HG03066 (cell line): ENCODE measurements around the gene MBNL3.

Experiments used
- ATAC-seq: cut with Tn5 transposase; IDR thresholded peaks from one replicate; pipeline ENCODE4 v1.9.1; 2021; ENCODE audit warnings: low read depth; ENCODE audit not compliant: unreplicated experiment

The MBNL3 gene, protein sequence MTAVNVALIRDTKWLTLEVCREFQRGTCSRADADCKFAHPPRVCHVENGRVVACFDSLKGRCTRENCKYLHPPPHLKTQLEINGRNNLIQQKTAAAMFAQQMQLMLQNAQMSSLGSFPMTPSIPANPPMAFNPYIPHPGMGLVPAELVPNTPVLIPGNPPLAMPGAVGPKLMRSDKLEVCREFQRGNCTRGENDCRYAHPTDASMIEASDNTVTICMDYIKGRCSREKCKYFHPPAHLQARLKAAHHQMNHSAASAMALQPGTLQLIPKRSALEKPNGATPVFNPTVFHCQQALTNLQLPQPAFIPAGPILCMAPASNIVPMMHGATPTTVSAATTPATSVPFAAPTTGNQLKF

DNA sequence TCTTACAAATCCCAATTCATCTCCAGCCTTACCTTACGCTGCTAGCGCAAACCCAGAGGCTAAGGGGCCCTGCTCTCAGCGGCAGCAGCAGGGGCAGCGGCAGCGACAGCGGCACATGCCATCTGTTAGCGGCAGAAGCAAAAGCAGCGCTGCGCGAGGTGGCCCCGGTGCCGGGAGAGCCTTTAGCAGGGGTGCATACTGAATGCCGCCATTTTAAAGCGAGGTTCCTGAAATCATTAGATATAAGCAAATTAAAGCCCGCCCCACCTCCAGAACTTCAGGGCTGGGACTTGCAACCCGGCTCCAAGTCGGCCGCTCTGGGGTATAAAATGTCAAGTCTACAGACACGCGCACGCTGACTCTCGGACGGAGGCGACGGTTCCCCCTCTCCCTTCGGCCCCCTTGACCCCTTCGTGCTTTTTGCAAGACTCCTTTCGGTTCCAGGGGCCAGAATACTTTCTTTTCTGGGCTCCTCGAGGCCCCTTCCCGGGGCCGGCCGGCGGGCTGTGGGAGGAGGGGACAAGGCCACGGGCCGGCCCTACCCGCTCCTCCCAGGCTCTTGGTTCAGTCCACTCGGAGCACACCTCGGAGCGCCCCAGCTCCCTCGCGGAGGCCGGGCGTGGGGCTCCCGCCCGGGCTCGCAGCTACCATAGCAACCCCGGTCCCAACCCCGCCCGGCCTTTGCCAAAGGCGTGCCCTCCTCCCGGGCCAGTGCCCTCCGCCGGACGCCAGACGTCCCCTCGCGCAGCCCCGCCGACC lies at the start of gene MBNL3:
TSS of gene MBNL3 (minus strand) at position 220 of the 759 bp plus-strand sequence. CDS start 49,427 bp downstream, outside the sequence.
- ATAC-seq, result peak; percentile 45

DNA sequence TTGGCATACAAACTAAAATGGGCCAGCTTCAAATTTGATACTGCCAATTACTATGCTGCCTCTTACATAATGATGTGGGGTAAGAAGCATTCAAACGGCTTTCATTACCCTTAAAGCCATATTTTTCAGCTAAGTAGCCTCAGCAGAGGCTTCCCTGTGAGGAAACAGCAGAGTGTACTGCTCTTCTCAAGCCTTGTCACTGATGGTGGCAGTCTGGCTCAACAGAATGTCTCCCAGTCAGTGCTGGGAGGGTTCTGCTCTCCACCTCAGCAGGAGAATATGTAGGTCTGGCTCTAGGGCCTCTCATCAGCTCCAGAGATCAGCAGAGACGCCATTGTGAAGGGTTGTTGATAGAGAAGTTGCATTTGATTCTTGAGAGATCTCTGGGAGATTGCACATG lies 44.6 kb upstream of the MBNL3 start:
- no peak for ATAC-seq

DNA sequence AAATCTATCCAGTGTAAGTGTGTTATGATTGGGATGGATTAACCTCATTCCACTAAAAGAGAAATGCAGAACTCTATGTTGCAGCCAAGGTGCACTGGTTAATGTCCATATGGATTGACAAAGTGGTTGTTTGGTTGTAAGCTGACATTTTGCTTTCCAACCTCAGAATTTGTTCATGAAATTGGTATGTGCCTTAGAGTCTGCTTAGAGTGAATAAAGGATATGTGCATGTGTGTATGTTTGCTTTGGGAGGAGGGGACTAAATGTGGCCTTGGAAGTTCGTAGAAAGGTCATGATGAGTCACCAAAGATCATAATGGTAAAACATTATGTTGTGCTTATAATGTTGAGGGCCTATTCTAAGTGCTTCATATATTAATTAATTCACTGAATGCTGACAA lies 44.1 kb upstream of the MBNL3 start:
- ATAC-seq, result no peak

DNA sequence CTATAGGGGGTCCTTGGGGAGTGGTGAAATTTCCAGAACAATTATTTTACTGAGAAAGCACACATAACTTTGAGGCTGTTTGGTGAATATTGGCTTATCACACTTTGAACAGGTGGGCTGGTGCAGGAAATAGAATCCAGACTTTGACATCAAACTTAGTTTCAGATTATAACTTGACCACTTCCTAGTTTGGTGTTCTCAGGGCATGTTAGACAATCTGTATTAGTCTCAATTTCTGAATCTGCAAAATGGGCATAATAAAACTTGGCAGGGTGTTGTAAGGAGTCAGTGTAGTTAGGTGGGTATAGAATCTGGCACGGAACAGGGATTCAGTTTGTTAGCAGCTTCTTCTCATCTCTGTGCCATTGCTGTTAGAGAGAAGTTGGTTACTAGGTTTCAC lies 43.3 kb upstream of the MBNL3 start:
- ATAC-seq, result no peak

DNA sequence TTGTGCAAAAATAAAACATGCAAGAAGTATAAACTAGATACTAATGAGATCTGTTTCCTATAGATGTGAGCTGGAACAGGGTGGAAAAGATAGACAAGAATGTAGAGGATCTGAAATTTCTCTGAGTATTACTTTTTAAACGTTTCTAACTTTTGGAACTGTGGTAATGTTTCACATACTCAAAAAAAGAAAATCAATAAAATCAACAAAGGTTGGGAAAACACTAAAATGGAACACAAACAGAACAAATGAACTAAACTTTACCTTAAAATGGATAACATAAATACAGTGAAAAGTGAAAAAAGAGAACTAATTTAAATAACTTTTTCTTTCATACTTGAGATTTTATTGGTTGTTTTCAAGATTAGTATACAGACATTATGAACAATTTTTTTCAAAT lies 32.0 kb upstream of the MBNL3 start:
- no peak for ATAC-seq

DNA sequence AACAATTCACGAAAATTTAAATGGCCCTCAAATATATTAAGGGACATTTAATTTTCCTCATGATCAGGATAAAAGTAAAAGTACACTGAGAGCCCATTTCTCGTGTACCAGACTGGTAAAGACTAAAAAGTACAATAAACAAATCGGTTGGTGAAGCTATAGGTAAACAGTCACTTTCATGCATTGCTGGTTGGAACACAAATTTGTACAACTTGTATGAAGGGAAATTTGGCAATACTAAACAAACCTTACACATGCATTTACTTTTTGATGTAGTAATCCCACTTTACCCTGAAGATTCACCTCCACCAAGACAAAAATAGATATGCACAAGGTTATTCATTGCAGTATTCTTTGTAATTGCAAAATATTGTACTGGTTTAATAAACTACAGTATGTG lies 31.4 kb upstream of the MBNL3 start:
- no peak for ATAC-seq

DNA sequence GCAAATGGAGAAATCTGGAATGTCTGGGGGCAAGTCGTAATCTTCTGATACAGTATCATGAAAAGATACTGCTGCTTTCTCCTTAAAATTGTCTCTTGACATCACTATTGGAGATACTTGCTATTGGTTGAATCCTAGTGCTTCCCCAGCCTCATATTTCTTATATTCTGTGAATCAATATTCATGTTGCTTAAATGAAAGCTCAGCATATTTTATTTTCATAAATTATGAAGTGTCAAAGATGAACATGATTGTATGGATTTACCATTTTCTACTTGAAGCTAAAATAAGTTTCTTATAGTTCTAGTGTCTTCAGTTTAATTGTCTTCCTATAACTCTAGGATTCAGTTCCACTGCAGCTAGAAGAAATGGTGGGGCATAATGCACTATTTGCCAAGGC lies 29.6 kb upstream of the MBNL3 start:
- no peak for ATAC-seq

DNA sequence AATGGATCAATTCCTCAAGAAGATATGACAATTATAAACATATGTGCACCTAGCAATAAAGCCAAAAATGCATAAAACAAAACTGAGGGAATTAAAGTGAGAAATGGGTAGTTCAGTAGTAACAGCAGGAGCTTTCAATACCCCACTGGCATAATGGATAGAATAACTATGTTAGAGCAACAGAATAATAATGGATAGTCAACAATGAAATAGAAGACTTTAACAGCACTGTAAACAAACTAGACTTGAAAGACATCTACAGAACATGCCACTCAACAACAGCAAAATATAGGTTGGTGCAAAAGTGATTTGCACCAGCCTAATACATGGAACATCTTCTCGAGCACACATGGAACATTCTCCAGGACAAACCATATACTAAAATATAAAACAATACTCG lies 20.0 kb upstream of the MBNL3 start:
- ATAC-seq, result no peak

DNA sequence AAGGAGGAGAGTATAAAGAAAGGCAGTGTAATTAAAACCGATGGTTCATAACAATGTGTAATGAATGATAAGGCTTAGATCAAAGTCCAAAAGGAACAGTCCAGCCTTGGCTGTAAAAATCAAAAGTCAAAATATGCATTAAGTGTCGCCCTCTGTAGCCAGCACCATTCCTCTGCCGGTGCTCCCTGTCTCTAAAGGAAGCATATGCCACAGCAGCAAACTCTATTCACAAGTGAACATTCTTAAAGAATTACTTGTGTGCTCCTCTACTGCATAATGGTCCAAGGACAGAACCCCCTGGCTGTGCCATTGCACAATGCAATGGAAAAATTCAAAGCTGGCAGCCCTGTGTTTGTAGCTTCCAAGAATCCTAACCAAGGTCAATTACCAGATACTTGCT lies 16.3 kb upstream of the MBNL3 start:
- no peak for ATAC-seq

DNA sequence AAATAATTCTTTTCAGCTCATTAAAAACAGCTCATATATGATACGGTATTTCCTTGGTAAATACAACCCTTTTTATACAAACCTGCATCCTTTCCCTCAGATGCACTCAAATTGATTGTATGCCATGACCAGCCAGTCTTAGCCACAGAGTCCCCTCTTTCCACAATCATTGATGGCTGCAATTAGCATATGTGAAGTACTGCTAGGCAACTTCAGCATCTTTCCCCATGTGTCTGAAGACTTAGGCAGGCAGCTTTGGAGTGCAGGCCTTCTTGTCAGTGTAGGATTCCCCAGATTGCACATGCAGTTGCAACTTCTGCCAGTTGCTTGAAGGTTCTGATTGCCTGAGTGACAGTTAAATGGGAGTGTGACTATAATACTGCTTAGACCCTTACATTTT lies 15.6 kb upstream of the MBNL3 start:
- ATAC-seq, result no peak

DNA sequence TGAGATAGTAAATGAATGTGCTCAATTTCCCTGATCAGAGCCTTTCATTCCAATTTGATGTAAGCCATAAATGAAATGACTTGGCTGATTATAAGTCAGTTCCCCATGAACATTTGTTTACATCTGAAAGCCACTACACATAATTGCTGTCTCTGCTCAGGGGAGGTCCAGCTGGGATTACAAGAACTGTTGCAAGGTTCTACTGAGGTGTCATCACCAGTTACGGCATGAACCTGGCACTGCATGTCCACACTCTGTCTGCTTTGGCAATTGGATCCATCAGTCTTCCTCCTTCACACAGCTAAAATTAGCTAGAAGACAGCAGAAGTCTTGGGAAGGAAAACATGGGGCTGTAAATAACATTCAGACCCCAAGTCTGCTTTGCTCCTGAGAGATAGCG lies 12.8 kb upstream of the MBNL3 start:
- no peak for ATAC-seq

DNA sequence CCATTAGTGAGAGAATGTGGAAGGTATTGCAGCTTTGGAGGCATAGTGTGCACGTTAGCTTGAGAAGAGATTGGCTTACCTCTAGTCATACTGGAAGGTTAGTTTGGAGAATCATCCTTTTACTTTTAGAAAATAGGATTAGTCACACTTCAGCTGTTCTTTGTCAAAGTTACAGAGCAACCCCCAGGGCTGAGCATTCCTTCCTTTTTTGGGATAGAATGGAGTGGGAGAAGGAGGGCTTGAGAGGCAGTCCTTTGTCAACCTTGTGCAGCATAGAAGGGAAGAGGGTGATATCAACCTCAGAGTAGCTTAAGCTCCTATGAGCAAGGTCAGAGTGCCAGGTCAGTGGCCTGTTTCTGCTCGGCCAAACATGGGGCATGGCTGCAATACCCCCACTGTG lies 8.6 kb upstream of the MBNL3 start:
- no peak for ATAC-seq

DNA sequence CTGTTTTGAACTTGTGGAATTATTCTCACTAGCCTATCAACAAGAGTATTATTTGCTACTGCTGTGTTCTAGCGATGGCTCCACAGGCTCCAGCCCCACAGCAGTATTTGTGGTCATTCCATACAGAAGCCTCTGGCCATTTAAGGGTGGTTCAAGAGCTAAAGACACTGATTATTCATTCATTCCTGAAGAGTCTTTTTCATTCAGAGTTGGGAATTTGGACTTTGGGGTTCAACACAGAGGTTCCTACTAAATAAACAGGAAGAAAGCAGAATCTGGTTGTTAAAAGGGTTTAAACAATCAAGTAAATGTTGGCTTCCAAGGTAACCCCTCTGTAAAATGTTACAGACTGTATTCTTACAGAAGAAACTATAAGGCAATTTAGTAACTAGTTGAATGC lies 4.3 kb upstream of the MBNL3 start:
- no peak for ATAC-seq

DNA sequence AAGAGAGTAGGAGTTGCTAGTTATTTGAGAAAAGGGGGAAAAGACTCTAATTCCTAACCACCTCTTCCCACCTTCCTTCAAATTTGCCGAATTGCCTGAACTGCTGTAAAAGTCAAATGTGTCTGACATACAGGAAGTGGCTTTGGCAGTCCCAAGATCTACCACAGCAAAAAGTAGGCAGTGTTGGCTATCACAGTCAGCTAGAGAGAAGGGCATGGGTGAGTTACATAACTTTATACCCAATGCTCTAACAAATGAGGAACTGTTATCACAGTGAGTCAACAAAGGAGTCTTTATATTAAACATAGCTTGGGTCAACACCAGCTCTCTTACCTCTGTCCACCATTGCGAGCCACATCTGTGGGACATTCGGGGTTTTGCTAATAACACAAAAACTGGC lies 2.4 kb upstream of the MBNL3 start:
- ATAC-seq, result peak; percentile 33

DNA sequence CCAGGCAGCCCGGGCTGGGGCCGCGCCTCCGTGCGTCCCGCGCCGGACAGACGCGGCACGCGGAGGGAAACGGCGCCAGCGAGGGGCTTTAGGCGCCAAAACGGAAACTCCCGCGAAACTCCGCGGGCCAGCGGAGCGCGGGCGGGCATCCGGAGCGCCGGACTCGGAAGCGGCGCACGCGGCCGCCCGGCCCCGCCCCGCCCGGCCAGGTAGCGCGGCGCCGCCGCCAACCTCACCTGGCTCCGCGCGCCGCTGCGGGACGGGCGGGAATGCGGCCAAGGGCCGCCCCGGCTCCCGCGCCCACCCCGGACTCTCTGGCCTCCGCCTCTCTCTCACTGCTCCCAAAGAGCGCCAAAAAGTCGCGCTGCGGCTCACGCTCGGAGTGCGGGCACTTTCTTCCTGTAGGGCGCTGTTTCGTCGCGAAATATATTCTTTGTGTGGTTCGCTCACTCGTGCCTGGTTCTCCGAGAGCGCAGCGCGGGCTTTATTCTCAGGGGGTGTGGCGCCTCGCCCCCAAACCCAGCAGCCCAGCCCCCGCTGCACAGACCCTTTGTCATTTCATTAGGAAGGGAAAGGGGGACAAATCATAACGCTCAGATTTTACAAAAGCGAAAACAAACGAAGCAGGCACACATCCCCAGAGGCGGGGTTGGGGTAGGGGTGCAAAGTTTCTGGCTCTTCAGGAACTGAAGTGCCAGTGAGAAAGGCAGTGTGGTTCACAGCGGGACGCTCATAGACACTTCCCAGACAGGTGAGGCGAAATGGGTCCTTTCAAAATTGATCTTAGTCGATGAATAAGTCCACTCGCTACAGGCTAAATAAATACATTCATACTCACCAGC lies 961 bp upstream of the MBNL3 start:
- ATAC-seq, result peak; percentile 33

DNA sequence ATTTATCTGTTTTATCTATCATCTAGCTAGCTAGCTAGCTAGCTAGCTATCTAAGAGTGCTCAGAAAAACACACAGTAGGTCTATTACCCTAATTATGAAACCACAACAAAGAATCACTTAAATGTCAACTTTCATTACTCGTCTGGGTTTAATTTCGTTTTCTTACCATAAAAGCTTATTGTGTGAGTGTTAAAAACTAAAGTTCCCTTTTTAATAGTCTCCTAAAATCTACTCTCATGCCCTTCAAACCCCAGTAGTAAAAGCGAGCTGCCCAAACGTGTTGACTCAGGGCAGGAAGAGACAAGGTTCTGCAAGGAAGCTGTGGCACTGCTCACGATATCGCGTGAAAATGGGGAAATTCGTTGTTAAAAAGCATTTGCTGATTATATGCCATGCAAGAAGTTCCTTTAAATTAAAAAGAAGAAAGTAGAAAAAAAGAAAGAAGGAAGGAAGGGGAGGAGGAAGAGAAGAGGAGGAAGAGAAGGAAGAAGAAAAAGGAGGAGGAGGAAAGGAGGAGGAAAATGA lies 595 bp downstream of the MBNL3 start:
- ATAC-seq, result no peak

DNA sequence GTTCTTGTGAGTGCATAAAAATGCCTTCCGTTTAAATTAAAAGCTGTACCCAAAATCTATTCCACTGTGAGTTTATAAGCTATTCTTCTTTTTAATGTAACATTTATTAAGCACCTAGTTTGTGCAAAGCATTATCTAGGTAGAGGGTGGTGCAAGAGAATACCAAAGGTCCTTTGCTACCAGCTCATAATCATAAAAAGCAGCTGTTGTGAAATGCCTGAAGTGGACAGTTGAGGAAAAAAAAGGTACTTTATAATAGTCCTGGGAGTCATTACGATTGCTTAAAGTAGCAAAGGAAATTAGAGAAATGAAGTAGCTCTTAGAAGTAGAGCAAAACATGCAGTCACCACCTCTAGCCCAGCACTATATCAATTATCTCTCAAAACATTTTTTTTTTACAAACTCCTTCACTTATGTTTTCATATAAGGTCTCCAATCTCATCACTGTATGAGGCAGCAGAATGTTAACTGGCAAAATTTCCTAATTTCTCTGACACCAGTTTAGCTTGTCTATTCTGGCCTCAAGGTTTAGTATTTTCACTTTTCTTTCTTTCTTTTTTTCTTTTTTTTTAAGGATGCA lies 2.1 kb downstream of the MBNL3 start:
- ATAC-seq, result no peak

DNA sequence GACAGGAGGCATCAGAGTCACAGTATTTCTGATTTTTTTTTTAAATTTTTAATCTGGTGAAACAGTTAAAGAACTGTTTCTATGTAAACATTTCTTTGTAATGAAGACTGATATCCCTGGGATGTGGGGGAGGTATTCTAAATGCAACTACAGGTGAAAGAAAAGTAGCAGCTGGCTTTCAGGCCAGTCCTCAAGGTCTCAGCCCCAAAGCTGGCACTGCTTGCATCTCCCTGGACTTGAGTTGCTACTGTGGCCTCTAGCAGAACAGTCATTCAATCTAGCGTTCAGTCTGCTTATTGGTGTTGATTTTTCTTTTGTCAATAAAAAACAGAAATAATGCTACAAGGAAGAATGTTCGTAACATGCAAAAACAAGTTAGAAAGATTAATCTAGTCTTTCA lies 4.9 kb downstream of the MBNL3 start:
- no peak for ATAC-seq

DNA sequence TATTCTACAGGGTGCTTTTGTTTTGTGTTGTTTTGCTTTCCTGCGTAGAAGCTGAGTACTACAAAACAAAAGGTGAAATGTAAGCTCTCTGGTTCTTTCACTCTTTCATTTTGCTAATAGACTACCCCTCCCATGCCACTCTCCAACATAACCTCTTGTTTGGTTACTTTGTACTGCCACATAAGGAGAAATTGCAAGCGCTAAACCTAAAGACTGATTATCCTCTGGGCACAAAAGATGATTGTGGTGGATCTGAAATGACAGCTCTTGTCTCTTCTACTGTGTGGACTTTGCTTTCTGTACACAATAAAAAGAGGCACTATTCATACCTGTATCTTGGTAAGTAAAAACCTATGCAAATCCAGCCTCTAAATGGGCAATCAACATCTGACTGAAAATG lies 5.3 kb downstream of the MBNL3 start:
- no peak for ATAC-seq

DNA sequence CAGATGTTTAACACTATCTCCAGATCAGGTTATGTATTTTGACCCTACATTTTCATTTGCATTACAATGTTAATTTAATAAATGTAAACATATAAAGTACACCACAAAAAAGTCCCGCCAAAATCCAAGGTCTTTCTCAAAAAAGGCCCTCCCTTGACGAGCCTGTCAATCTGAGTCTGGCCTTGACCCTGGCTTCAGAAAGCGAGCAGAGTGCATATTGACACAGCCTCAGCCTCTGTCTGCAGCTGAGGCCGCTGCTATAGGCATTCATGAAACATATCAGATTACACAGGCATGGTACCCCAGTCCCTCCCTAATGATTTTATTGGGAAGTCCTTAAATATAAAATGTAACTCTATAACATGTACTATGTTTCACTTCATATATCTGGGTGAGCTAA lies 6.2 kb downstream of the MBNL3 start:
- no peak for ATAC-seq

DNA sequence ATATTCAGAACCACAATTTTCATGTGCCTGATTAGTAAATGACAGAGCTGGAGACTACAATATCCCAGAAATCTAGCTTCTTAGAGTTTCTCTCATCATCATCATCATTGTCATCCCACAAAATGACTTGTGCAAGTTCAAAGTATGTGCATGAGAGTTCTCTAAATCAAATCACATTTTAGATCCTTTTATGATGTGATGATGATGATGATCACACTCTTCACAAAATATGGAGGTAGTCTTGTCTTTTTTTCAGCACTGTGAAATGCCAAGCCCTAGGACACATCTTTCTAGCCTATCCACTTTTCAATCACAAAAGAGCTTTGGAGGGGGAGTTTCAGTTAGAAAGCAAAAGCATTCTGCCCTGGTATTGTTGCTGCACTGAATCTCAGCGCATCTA lies 7.4 kb downstream of the MBNL3 start:
- ATAC-seq, result no peak
